H1 (cell line): ENCODE measurements around the gene TLR5. TPM values are rescaled to one million over a fixed set of nuclear protein-coding genes. Genes with fewer than 3 reads are reported as not detected.

Experiments
- CTCF ChIA-PET: fragments of 300-600 bp; sonication (Branson Sonifier 250); formaldehyde crosslinking; loops from one replicate; lab custom pipeline; 2021; ENCODE audit not compliant: partially characterized antibody; lab: Charles Lee
- POLR2A ChIA-PET: fragments of 300-600 bp; sonication (Branson Sonifier 250); formaldehyde crosslinking; loops from one replicate; lab custom pipeline; 2021; ENCODE audit warnings: inconsistent platforms; ENCODE audit not compliant: partially characterized antibody; lab: Charles Lee
- DNase-seq, 2 experiments: peaks; one replicate each; pipeline versions ENCODE4 v3.0.0 to v3.0.0-alpha.2; 2010 to 2022; ENCODE audit warnings: low spot score in 2 of 2, low read depth in 1 of 2, mixed read lengths in 1 of 2
- FAIRE-seq: peaks from 2 replicates; lab custom pipeline; 2011; peaks lifted over from hg19 to GRCh38; lab: Jason Lieb, UNC
- H2AFZ ChIP-seq: 2 replicates; pipeline ENCODE4 v1.8.1; 2012; ENCODE audit warnings: low read length, inconsistent platforms
- H2AK5ac ChIP-seq: 2 replicates; pipeline ENCODE4 v1.6.1; 2013; ENCODE audit warnings: low read depth, low read length
- H2BK120ac ChIP-seq: replicated peaks from 2 replicates; pipeline ENCODE3; 2013; ENCODE audit warnings: low read depth, low read length, inconsistent platforms
- H2BK12ac ChIP-seq: 2 replicates; pipeline ENCODE4 v1.6.1; 2013; ENCODE audit warnings: low read depth, low read length
- H2BK15ac ChIP-seq: 2 replicates; pipeline ENCODE4 v1.6.1; 2013; ENCODE audit warnings: low read length
- H2BK20ac ChIP-seq: 2 replicates; pipeline ENCODE4 v1.6.1; 2013; ENCODE audit warnings: low read length
- H2BK5ac ChIP-seq: 2 replicates; pipeline ENCODE4 v1.6.1; 2013; ENCODE audit warnings: low read depth, low read length
- H3K14ac ChIP-seq: 2 replicates; pipeline ENCODE4 v1.6.1; 2013; ENCODE audit warnings: inconsistent platforms; ENCODE audit not compliant: insufficient read length
- H3K18ac ChIP-seq: 2 replicates; pipeline ENCODE4 v1.6.1; 2013; ENCODE audit warnings: low read length; ENCODE audit errors: extremely low read depth
- H3K23ac ChIP-seq: 2 replicates; pipeline ENCODE4 v1.6.1; 2013; ENCODE audit warnings: inconsistent platforms; ENCODE audit not compliant: insufficient read length
- H3K23me2 ChIP-seq: 2 replicates; pipeline ENCODE4 v1.6.1; 2013; ENCODE audit warnings: low read depth, low read length
- H3K27ac ChIP-seq: 2 replicates; pipeline ENCODE4 v1.6.1; 2011; ENCODE audit warnings: low read depth, low read length, inconsistent platforms
- H3K27me3 ChIP-seq, 4 experiments: replicated peaks in 1 of 4; 1 replicate in 1 of 4; 2 replicates in 3 of 4; pipeline versions ENCODE4 v1.6.1 to v1.8.1; 2011 to 2013; ENCODE audit warnings: low read length in 3 of 4, mild to moderate bottlenecking in 3 of 4, inconsistent platforms in 2 of 4, mixed read lengths in 2 of 4, moderate library complexity in 1 of 4; ENCODE audit not compliant: control insufficient read depth in 3 of 4, insufficient read depth in 3 of 4; ENCODE audit errors: extremely low read depth in 1 of 4
- H3K36me3 ChIP-seq, 4 experiments: 2 replicates each; pipeline versions ENCODE4 v1.6.1 to v1.8.1; 2011 to 2013; ENCODE audit warnings: mild to moderate bottlenecking in 4 of 4, low read length in 3 of 4, moderate library complexity in 2 of 4, control low read depth in 1 of 4, inconsistent platforms in 1 of 4; ENCODE audit not compliant: insufficient read depth in 4 of 4, control insufficient read depth in 2 of 4
- H3K4ac ChIP-seq: replicated peaks from 2 replicates; pipeline ENCODE3; 2013; ENCODE audit warnings: low read length, low read depth, mixed read lengths, inconsistent platforms; ENCODE audit not compliant: insufficient read length
- H3K4me1 ChIP-seq, 4 experiments: replicated peaks in 1 of 4; 1 replicate in 1 of 4; 2 replicates in 3 of 4; pipeline versions ENCODE4 v1.6.1 to v1.8.1; 2011 to 2013; ENCODE audit warnings: low read length in 3 of 4, inconsistent platforms in 2 of 4, mixed read lengths in 1 of 4; ENCODE audit not compliant: insufficient read depth in 4 of 4, control insufficient read depth in 3 of 4
- H3K4me2 ChIP-seq, 2 experiments: 2 replicates each; pipeline versions ENCODE4 v1.6.1 to v1.8.1; 2011 to 2013; ENCODE audit warnings: low read depth in 2 of 2, low read length in 2 of 2, control low read depth in 1 of 2, inconsistent platforms in 1 of 2, mild to moderate bottlenecking in 1 of 2; ENCODE audit not compliant: insufficient read depth in 1 of 2
- H3K4me3 ChIP-seq, 4 experiments: fragments of 200-600, 300-600 bp in 1 of 4; sonication (generic), shearing (Covaris generic), sonication (Bioruptor Twin) in 1 of 4; 2 replicates each; pipeline versions ENCODE4 v1.5.1 to v1.8.1; 2011 to 2016; ENCODE audit warnings: low read length in 4 of 4, low read depth in 3 of 4, control low read depth in 2 of 4, inconsistent platforms in 2 of 4, mild to moderate bottlenecking in 2 of 4, mixed read lengths in 1 of 4, moderate library complexity in 1 of 4; ENCODE audit not compliant: insufficient read depth in 2 of 4; ENCODE audit errors: extremely low read depth in 1 of 4
- H3K56ac ChIP-seq: replicated peaks from 2 replicates; pipeline ENCODE3; 2013; ENCODE audit warnings: low read depth, mild to moderate bottlenecking, mixed read lengths, low read length, inconsistent platforms; ENCODE audit not compliant: insufficient read length
- H3K79me1 ChIP-seq: 2 replicates; pipeline ENCODE4 v1.6.1; 2013; ENCODE audit warnings: low read depth, low read length, control low read depth
- H3K79me2 ChIP-seq, 2 experiments: 2 replicates each; pipeline versions ENCODE4 v1.6.1 to v1.8.1; 2012 to 2013; ENCODE audit warnings: low read length in 2 of 2, mild to moderate bottlenecking in 2 of 2, inconsistent platforms in 1 of 2; ENCODE audit not compliant: insufficient read depth in 2 of 2, control insufficient read depth in 1 of 2
- H3K9ac ChIP-seq, 4 experiments: replicated peaks in 1 of 4; 1 replicate in 1 of 4; 2 replicates in 3 of 4; pipeline versions ENCODE4 v1.6.1 to v1.8.1; 2011 to 2013; ENCODE audit warnings: low read depth in 3 of 4, low read length in 3 of 4, control low read depth in 2 of 4, mild to moderate bottlenecking in 2 of 4, moderate library complexity in 2 of 4, inconsistent platforms in 1 of 4; ENCODE audit errors: extremely low read depth in 1 of 4
- H3K9me3 ChIP-seq, 2 experiments: 2 replicates each; pipeline versions ENCODE4 v1.6.1 to v1.8.1; 2012 to 2013; ENCODE audit warnings: mild to moderate bottlenecking in 2 of 2, moderate library complexity in 2 of 2, control low read depth in 1 of 2, inconsistent platforms in 1 of 2, low read depth in 1 of 2, low read length in 1 of 2, mixed read lengths in 1 of 2; ENCODE audit not compliant: insufficient read depth in 2 of 2
- H4K20me1 ChIP-seq, 2 experiments: replicated peaks in 1 of 2; 2 replicates each; pipeline versions ENCODE3 to v1.8.1; 2011 to 2013; ENCODE audit warnings: inconsistent platforms in 2 of 2, low read length in 2 of 2, mild to moderate bottlenecking in 1 of 2; ENCODE audit not compliant: insufficient read depth in 2 of 2, control insufficient read depth in 1 of 2
- H4K5ac ChIP-seq: 2 replicates; pipeline ENCODE4 v1.6.1; 2013; ENCODE audit warnings: low read length, low read depth, mixed read lengths, inconsistent platforms; ENCODE audit not compliant: insufficient read length
- H4K8ac ChIP-seq: 2 replicates; pipeline ENCODE4 v1.8.0; 2013; ENCODE audit warnings: mild to moderate bottlenecking, moderate library complexity, low read length, inconsistent platforms; ENCODE audit not compliant: insufficient read depth; ENCODE audit errors: extremely low read depth
- H4K91ac ChIP-seq: replicated peaks from 2 replicates; pipeline ENCODE3; 2013; ENCODE audit warnings: low read length, mixed read lengths, inconsistent platforms; ENCODE audit not compliant: insufficient read length
- CTCF ChIP-seq, 3 experiments: IDR thresholded peaks; 1 replicate in 2 of 3; 2 replicates in 1 of 3; pipeline versions ENCODE4 v1.5.1 to v1.6.1; 2011; ENCODE audit warnings: low read length in 3 of 3, mild to moderate bottlenecking in 3 of 3, inconsistent platforms in 2 of 3, low read depth in 1 of 3, moderate library complexity in 1 of 3; ENCODE audit not compliant: insufficient read depth in 1 of 3; ENCODE audit errors: control extremely low read depth in 1 of 3
- NANOG ChIP-seq: IDR thresholded peaks from 2 replicates; pipeline ENCODE4 v1.6.1; 2011; ENCODE audit warnings: low read length, low read depth, mild to moderate bottlenecking, inconsistent platforms; ENCODE audit not compliant: insufficient read depth, poor library complexity, severe bottlenecking
- RBBP5 ChIP-seq: IDR thresholded peaks from 2 replicates; pipeline ENCODE4 v1.7.1; 2012; ENCODE audit warnings: low read depth, mild to moderate bottlenecking, inconsistent platforms, low read length, moderate library complexity, borderline replicate concordance
- WGBS, 2 experiments: shearing (Covaris generic) in 1 of 2; methylation state at CpG; one replicate each; pipeline versions ENCODE4 v1.1.6 to v1.1.7; 2013 to 2015; ENCODE audit warnings: low lambda C conversion rate in 2 of 2, mixed read lengths in 2 of 2, inconsistent platforms in 1 of 2, low coverage in 1 of 2, missing lambda C conversion rate in 1 of 2; ENCODE audit not compliant: insufficient replicate concordance in 2 of 2, insufficient coverage in 1 of 2, insufficient read length in 1 of 2; ENCODE audit errors: extremely low coverage in 1 of 2, missing lambda C conversion rate in 1 of 2; 5-methylcytosine and 5-hydroxymethylcytosine counted together
- polyA plus RNA-seq, 7 experiments: library from polyadenylated mRNA; depleted of rRNA in 3 of 7; stranded (reverse) in 5 of 7; unstranded in 2 of 7; fragments of >200 nt in 5 of 7; fragments of 200-250 nt in 2 of 7; gene quantifications; 1 replicate in 5 of 7; 2 replicates in 1 of 7; 4 replicates in 1 of 7; pipeline versions ENCODE4 v1.2.1 to v1.2.3, GENCODE V29; 2011 to 2013; ENCODE audit warnings: missing spikeins in 2 of 7, mixed read lengths in 2 of 7
- total RNA-seq: library from RNA; stranded (reverse); fragmentation: NEBNext Ultra II Directional; extraction: Animal tissue kit (Norgen Biotek cat#: 25700); gene quantifications from 2 replicates; pipeline ENCODE4 v1.2.1, GENCODE V29; 2021

The TLR5 gene
- total and polyA plus RNA-seq, 2 of the 8 experiments (the other 6 are each of a cell fraction or from before 2014, with no cell fraction given) = 0.35 to 0.74 TPM

DNA sequence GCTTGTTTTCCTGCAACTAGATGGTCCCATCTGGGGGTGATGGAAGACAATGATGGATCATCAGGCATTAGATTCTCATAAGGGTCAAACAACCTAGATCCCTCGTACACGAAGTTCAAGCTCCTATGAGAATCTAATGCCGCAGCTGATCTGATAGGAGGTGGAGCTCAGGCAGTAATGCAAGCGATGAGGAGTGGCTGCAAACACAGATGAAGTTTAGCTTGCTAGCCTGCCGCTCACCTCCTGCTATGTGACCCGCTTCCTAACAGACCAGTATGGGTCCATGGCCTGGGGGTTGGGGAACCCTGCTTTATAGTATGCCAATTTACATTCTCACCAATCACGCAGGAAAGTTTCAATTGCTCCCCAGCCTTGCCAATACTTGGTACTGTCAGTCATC is 37.5 kb downstream of the TLR5 start:
- Histone ChIP-seq H2AK5ac (no peak overlapping the region), H3K4ac (no peak overlapping the region), H3K9ac (no peak overlapping the region), H3K79me2 (no peaks in the 10 kb centered on the region), H2BK12ac (no peak overlapping the region), H3K27ac (no peak overlapping the region), H3K79me1 (no peaks in the 10 kb centered on the region), H2BK15ac (no peak overlapping the region), H3K4me3 (no peak overlapping the region), H3K4me2 (no peak overlapping the region), H2BK20ac (no peak overlapping the region), H2BK120ac (no peak overlapping the region), H3K27me3 (no peaks in the 10 kb centered on the region), H4K91ac (no peak overlapping the region), H4K20me1 (no peaks in the 10 kb centered on the region), H4K8ac (no peak overlapping the region), H3K23me2 (0 out of 2 replicates have a peak, but pooled peaks cover 2% of the 10 kb centered on the region), H2AFZ (no peak overlapping the region), H4K5ac (no peak overlapping the region), H3K36me3 (no peaks in the 10 kb centered on the region), H2BK5ac (no peak overlapping the region), H3K4me1 (no peaks in the 10 kb centered on the region), H3K9me3 (peaks cover 5 to 6% of the 10 kb centered on the region in 2 experiments; a peak in 2 of 4 replicates), H3K18ac (no peak overlapping the region), H3K23ac (no peak overlapping the region), H3K14ac (no peak overlapping the region), H3K56ac (no peak overlapping the region)
- 94% methylated on average over 7 of the region's 7 CpGs; no CpG with 5 or more reads in 1 of the 2 experiments for WGBS, 2 experiments
- POLR2A ChIA-PET = no interaction called here
- CTCF ChIA-PET = interaction anchor here (0.9 to 5.9 kb wide), 5 partner anchors 10 to 188 kb away, joined by 3 to 47 read pairs (median 4); no protein-coding TSS in a partner anchor
- TF ChIP-seq CTCF (IDR thresholded peaks at IDR 0.05; ENCODE audit: control extremely low read depth in 1 of 3, insufficient read depth in 1 of 3, low read depth in 1 of 3, low read length in 3 of 3) (no peak), NANOG (no peak), RBBP5 (no peak)
- FAIRE-seq = no peak
- DNase-seq = no peak
